H1 (cell line): ENCODE results near the gene CKAP4.

Source experiments
- EP300 ChIP-seq, 2 experiments: IDR thresholded peaks; 1 replicate in 1 of 2; 2 replicates in 1 of 2; pipeline ENCODE4 v1.6.1; 2011 to 2012; ENCODE audit warnings: low read depth in 2 of 2, low read length in 2 of 2, mild to moderate bottlenecking in 2 of 2, borderline replicate concordance in 1 of 2, inconsistent platforms in 1 of 2, moderate library complexity in 1 of 2
- EZH2 ChIP-seq: fragments of 200-600 bp; sonication (generic); IDR thresholded peaks from 2 replicates; pipeline ENCODE4 v1.7.1; 2012; ENCODE audit warnings: low read depth, mild to moderate bottlenecking, moderate library complexity, low read length, inconsistent platforms; ENCODE audit not compliant: severe bottlenecking
- KDM4A ChIP-seq: IDR thresholded peaks from one replicate; pipeline ENCODE4 v1.7.1; 2012; ENCODE audit warnings: low read depth, mild to moderate bottlenecking, moderate library complexity, low read length, inconsistent platforms; ENCODE audit not compliant: severe bottlenecking
- KDM5A ChIP-seq: fragments of 200-600 bp; IDR thresholded peaks from 2 replicates; pipeline ENCODE4 v1.7.1; 2012; ENCODE audit warnings: mild to moderate bottlenecking, low read length, inconsistent platforms, mixed read lengths
- POLR2A ChIP-seq, 2 experiments: IDR thresholded peaks; 1 replicate in 1 of 2; 2 replicates in 1 of 2; pipeline ENCODE4 v1.6.1; 2011; ENCODE audit warnings: low read depth in 2 of 2, low read length in 2 of 2, mild to moderate bottlenecking in 2 of 2; ENCODE audit errors: control extremely low read depth in 1 of 2
- RBBP5 ChIP-seq: IDR thresholded peaks from 2 replicates; pipeline ENCODE4 v1.7.1; 2012; ENCODE audit warnings: low read depth, mild to moderate bottlenecking, inconsistent platforms, low read length, moderate library complexity, borderline replicate concordance
- RNF2 ChIP-seq: fragments of 200-900, 300-1000 bp; sonication (generic); IDR thresholded peaks from 2 replicates; pipeline ENCODE4 v1.7.1; 2016; ENCODE audit warnings: borderline replicate concordance, low read depth, mild to moderate bottlenecking, antibody characterized with exemption, low read length; ENCODE audit not compliant: poor library complexity, severe bottlenecking; ENCODE audit errors: missing control alignments
- TF ChIP-seq, protein P1 (sequence below), 3 experiments: IDR thresholded peaks; 1 replicate in 2 of 3; 2 replicates in 1 of 3; pipeline versions ENCODE4 v1.5.1 to v1.6.1; 2011; ENCODE audit warnings: low read length in 3 of 3, mild to moderate bottlenecking in 3 of 3, inconsistent platforms in 2 of 3, low read depth in 1 of 3, moderate library complexity in 1 of 3; ENCODE audit not compliant: insufficient read depth in 1 of 3; ENCODE audit errors: control extremely low read depth in 1 of 3
- TF ChIP-seq, protein P2 (sequence below): IDR thresholded peaks from 2 replicates; pipeline ENCODE4 v1.6.1; 2012; ENCODE audit warnings: inconsistent platforms

DNA sequence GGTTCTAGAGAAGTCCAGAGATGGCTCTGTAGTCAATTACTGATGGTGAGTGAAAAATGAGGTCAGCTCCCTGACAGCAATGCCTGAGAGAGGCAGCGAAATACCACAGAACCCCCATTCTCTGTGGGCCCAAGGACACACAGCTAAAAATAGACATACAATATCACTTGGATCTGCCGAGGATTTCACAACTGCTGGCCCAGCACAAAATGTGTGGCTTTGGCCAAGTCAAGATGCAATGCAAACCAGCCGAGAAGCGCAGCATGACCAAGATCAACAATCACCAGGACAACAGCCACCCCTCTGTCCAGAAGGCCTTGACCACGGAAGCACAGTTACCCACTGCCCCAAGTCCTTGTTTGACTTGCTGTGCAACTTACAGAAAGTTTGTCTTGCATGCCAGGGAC is 52.2 kb downstream of the CKAP4 start:
- no peak for TF ChIP-seq POLR2A (IDR thresholded peaks at IDR 0.05; ENCODE audit: control extremely low read depth in 1 of 2, low read depth in 2 of 2, low read length in 2 of 2)
- TF ChIP-seq EZH2: no peak
- TF ChIP-seq, protein P1, sequence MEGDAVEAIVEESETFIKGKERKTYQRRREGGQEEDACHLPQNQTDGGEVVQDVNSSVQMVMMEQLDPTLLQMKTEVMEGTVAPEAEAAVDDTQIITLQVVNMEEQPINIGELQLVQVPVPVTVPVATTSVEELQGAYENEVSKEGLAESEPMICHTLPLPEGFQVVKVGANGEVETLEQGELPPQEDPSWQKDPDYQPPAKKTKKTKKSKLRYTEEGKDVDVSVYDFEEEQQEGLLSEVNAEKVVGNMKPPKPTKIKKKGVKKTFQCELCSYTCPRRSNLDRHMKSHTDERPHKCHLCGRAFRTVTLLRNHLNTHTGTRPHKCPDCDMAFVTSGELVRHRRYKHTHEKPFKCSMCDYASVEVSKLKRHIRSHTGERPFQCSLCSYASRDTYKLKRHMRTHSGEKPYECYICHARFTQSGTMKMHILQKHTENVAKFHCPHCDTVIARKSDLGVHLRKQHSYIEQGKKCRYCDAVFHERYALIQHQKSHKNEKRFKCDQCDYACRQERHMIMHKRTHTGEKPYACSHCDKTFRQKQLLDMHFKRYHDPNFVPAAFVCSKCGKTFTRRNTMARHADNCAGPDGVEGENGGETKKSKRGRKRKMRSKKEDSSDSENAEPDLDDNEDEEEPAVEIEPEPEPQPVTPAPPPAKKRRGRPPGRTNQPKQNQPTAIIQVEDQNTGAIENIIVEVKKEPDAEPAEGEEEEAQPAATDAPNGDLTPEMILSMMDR (IDR thresholded peaks at IDR 0.05; ENCODE audit: control extremely low read depth in 1 of 3, insufficient read depth in 1 of 3, low read depth in 1 of 3, low read length in 3 of 3): no peak
- no peak for TF ChIP-seq RNF2
- TF ChIP-seq RBBP5: no peak
- TF ChIP-seq KDM5A: no peak
- no peak for TF ChIP-seq EP300 (IDR thresholded peaks at IDR 0.05; ENCODE audit: borderline replicate concordance in 1 of 2, low read depth in 2 of 2, low read length in 2 of 2)
- TF ChIP-seq KDM4A: no peak
- TF ChIP-seq, protein P2, sequence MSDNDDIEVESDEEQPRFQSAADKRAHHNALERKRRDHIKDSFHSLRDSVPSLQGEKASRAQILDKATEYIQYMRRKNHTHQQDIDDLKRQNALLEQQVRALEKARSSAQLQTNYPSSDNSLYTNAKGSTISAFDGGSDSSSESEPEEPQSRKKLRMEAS: no peak
